Loucy (cell line): Measurements from ENCODE around the gene PTRHD1.

ENCODE experiments used
- EZH2phosphoT487 ChIP-seq: fragments of 200-600 bp; IDR thresholded peaks from 2 replicates; pipeline ENCODE4 v1.6.1; 2018; ENCODE audit warnings: antibody characterized with exemption, mild to moderate bottlenecking, moderate library complexity, borderline replicate concordance
- TF ChIP-seq, protein P1 (sequence below): fragments of 200-600 bp; sonication (generic); conservative IDR thresholded peaks from 2 replicates; pipeline ENCODE4 v1.5.1; 2014; ENCODE audit warnings: mild to moderate bottlenecking, antibody characterized with exemption, low read length

DNA sequence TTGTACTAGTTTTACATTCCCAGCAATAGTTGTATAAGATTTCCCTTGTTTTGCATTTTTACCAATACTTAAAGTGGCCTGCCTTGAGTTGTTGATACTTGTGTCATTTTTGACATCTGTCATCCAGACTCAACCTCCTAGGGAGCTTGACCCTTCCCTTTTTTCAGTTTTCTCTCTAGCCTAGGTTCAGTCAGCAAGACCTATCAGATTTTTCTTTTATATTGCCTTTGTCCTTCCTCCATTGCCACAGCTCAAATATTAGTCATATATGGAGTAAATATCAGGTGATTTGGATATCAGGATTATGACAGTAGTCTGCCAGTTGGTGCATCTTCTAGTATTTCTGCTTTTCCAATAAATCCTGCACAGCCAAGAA, 13.5 kb upstream of the PTRHD1 start:
- TF ChIP-seq, protein P1, sequence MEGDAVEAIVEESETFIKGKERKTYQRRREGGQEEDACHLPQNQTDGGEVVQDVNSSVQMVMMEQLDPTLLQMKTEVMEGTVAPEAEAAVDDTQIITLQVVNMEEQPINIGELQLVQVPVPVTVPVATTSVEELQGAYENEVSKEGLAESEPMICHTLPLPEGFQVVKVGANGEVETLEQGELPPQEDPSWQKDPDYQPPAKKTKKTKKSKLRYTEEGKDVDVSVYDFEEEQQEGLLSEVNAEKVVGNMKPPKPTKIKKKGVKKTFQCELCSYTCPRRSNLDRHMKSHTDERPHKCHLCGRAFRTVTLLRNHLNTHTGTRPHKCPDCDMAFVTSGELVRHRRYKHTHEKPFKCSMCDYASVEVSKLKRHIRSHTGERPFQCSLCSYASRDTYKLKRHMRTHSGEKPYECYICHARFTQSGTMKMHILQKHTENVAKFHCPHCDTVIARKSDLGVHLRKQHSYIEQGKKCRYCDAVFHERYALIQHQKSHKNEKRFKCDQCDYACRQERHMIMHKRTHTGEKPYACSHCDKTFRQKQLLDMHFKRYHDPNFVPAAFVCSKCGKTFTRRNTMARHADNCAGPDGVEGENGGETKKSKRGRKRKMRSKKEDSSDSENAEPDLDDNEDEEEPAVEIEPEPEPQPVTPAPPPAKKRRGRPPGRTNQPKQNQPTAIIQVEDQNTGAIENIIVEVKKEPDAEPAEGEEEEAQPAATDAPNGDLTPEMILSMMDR = no peak
- no peak for TF ChIP-seq EZH2phosphoT487
